HCEC 1CT (cell line): ENCODE data around the gene EEFSEC.

ENCODE experiments used
- DNase-seq: peaks from one replicate; pipeline ENCODE4 v3.0.0-alpha.2; 2017

EEFSEC gene

GRCh38 chr3:128187495-128187894 lies 34.2 kb downstream of the EEFSEC start:
- no peak for DNase-seq

- no peak for DNase-seq
Observed at GRCh38 chr3:128188326-128188725, 35.0 kb downstream of the EEFSEC start.

- no peak for DNase-seq
Observed at GRCh38 chr3:128188956-128189355, 35.7 kb downstream of the EEFSEC start.

GRCh38 chr3:128190501-128190900 lies 37.2 kb downstream of the EEFSEC start:
- no peak for DNase-seq

GRCh38 chr3:128192131-128192530 lies 38.9 kb downstream of the EEFSEC start:
- no peak for DNase-seq

- no peak for DNase-seq
Observed at GRCh38 chr3:128193168-128193567, 39.9 kb downstream of the EEFSEC start.

GRCh38 chr3:128194843-128195242 lies 41.6 kb downstream of the EEFSEC start:
- no peak for DNase-seq

- DNase-seq, result no peak
Observed at GRCh38 chr3:128195369-128195768, 42.1 kb downstream of the EEFSEC start.

GRCh38 chr3:128195802-128196201 lies 42.5 kb downstream of the EEFSEC start:
- DNase-seq, result no peak

- no peak for DNase-seq
Observed at GRCh38 chr3:128196647-128197046, 43.4 kb downstream of the EEFSEC start.

GRCh38 chr3:128197855-128198254 lies 44.6 kb downstream of the EEFSEC start:
- DNase-seq, result no peak

GRCh38 chr3:128198313-128198712 lies 45.0 kb downstream of the EEFSEC start:
- DNase-seq, result no peak

GRCh38 chr3:128199110-128199509 lies 45.8 kb downstream of the EEFSEC start:
- no peak for DNase-seq

- DNase-seq, result no peak
Observed at GRCh38 chr3:128201158-128201755, 48.0 kb downstream of the EEFSEC start.

- no peak for DNase-seq
Observed at GRCh38 chr3:128203169-128203568, 49.9 kb downstream of the EEFSEC start.

GRCh38 chr3:128205558-128206145 lies 52.4 kb downstream of the EEFSEC start:
- DNase-seq, result no peak

GRCh38 chr3:128207951-128208350 lies 54.7 kb downstream of the EEFSEC start:
- no peak for DNase-seq

- no peak for DNase-seq
Observed at GRCh38 chr3:128210711-128211110, 57.4 kb downstream of the EEFSEC start.

- DNase-seq, result no peak
Observed at GRCh38 chr3:128214056-128214455, 60.8 kb downstream of the EEFSEC start.

- no peak for DNase-seq
Observed at GRCh38 chr3:128215290-128215689, 62.0 kb downstream of the EEFSEC start.

GRCh38 chr3:128215800-128216495 lies 62.7 kb downstream of the EEFSEC start:
- no peak for DNase-seq

- no peak for DNase-seq
Observed at GRCh38 chr3:128217702-128218547, 64.6 kb downstream of the EEFSEC start.

GRCh38 chr3:128218548-128219257 lies 65.4 kb downstream of the EEFSEC start:
- no peak for DNase-seq
